SU-DHL-6 (cell line): ENCODE results near the gene ACP2.

Source experiments
- H2AFZ ChIP-seq: fragments of 200-600 bp; sonication (generic); 2 replicates; pipeline ENCODE4 v1.6.1; 2014; ENCODE audit warnings: low read depth, mild to moderate bottlenecking, moderate library complexity, mixed read lengths, antibody characterized with exemption, low read length; ENCODE audit not compliant: severe bottlenecking
- H3F3A ChIP-seq: fragments of 200-600 bp; shearing (Covaris generic); 2 replicates; pipeline ENCODE4 v1.6.0; 2016; ENCODE audit warnings: antibody characterized with exemption, mild to moderate bottlenecking; ENCODE audit not compliant: insufficient read depth
- H3K27ac ChIP-seq: fragments of 200-600 bp; sonication (generic); 2 replicates; pipeline ENCODE4 v1.5.1; 2016; ENCODE audit warnings: low read depth, mild to moderate bottlenecking, low read length, moderate library complexity, mixed read lengths
- H3K27me3 ChIP-seq: fragments of 200-600 bp; sonication (generic), shearing (Covaris generic); 2 replicates; pipeline ENCODE4 v1.6.0; 2014; ENCODE audit warnings: mild to moderate bottlenecking, low read length
- H3K36me3 ChIP-seq: fragments of 200-600 bp; sonication (generic); 2 replicates; pipeline ENCODE4 v1.6.1; 2014; ENCODE audit warnings: mild to moderate bottlenecking, low read length, mixed read lengths
- H3K4me2 ChIP-seq: fragments of 300-600, 200-600 bp; shearing (Covaris generic), sonication (generic); 2 replicates; pipeline ENCODE4 v1.6.0; 2014; ENCODE audit warnings: low read length, low read depth, mild to moderate bottlenecking; ENCODE audit not compliant: poor library complexity, severe bottlenecking
- H3K4me3 ChIP-seq: fragments of 200-600 bp; sonication (generic); 2 replicates; pipeline ENCODE4 v1.5.1; 2014; ENCODE audit warnings: antibody characterized with exemption, low read length, mild to moderate bottlenecking, mixed read lengths; ENCODE audit not compliant: insufficient read depth, poor library complexity, severe bottlenecking
- H3K79me2 ChIP-seq: fragments of 200-600 bp; sonication (generic); 2 replicates; pipeline ENCODE4 v1.6.1; 2014; ENCODE audit warnings: mild to moderate bottlenecking, low read length, moderate library complexity; ENCODE audit not compliant: insufficient read depth
- H3K9ac ChIP-seq: fragments of 200-600 bp; sonication (generic); 2 replicates; pipeline ENCODE4 v1.7.0; 2014; ENCODE audit warnings: mild to moderate bottlenecking, low read length
- H3K9me2 ChIP-seq: fragments of 200-600 bp; sonication (generic); replicated peaks from 2 replicates; pipeline ENCODE4 v1.6.1; 2014; ENCODE audit warnings: low read length; ENCODE audit not compliant: insufficient read depth
- H3K9me3 ChIP-seq: fragments of 200-600 bp; sonication (generic); 2 replicates; pipeline ENCODE4 v1.6.1; 2014; ENCODE audit warnings: low read length, mixed read lengths; ENCODE audit not compliant: insufficient read depth
- H4K20me1 ChIP-seq: fragments of 200-600 bp; sonication (generic); 2 replicates; pipeline ENCODE4 v1.6.1; 2014; ENCODE audit warnings: low read depth, mild to moderate bottlenecking, antibody characterized with exemption, low read length, moderate library complexity, mixed read lengths
- CTCF ChIP-seq: fragments of 200-600 bp; sonication (generic); IDR thresholded peaks from one replicate; pipeline ENCODE4 v1.5.1; 2017; ENCODE audit warnings: antibody characterized with exemption, mild to moderate bottlenecking, low read length, moderate library complexity; ENCODE audit not compliant: insufficient read depth, poor library complexity, severe bottlenecking
- EZH2phosphoT487 ChIP-seq: fragments of 200-600 bp; sonication (generic), shearing (Covaris generic); conservative IDR thresholded peaks from 2 replicates; pipeline ENCODE4 v1.6.1; 2018; ENCODE audit warnings: mild to moderate bottlenecking, antibody characterized with exemption, low read length, moderate library complexity, mixed read lengths

The ACP2 gene

GRCh38 chr11:47289856-47290255 lies 41.2 kb upstream of the ACP2 start:
- H3K36me3 ChIP-seq = 0 out of 2 replicates have a peak, but pooled peaks cover 5% of the 10 kb centered on the region
- no peak overlapping the region for H3K4me3 ChIP-seq
- H3F3A ChIP-seq = no peaks in the 10 kb centered on the region
- H4K20me1 ChIP-seq = no peaks in the 10 kb centered on the region
- no peak overlapping the region for H3K4me2 ChIP-seq
- no peaks in the 10 kb centered on the region for H3K9me2 ChIP-seq
- H3K9ac ChIP-seq = no peak overlapping the region
- H3K79me2 ChIP-seq = no peaks in the 10 kb centered on the region
- TF ChIP-seq CTCF (no peak), EZH2phosphoT487 (no peak)
- H3K27ac ChIP-seq = no peak overlapping the region
- H2AFZ ChIP-seq = no peak overlapping the region
- H3K9me3 ChIP-seq = no peaks in the 10 kb centered on the region
- H3K27me3 ChIP-seq = no peaks in the 10 kb centered on the region

GRCh38 chr11:47288066-47288465 lies 39.5 kb upstream of the ACP2 start:
- TF ChIP-seq EZH2phosphoT487 (no peak), CTCF (no peak)
- Histone ChIP-seq H3F3A (no peaks in the 10 kb centered on the region), H3K79me2 (no peaks in the 10 kb centered on the region), H3K27me3 (no peaks in the 10 kb centered on the region), H3K27ac (no peak overlapping the region), H3K4me2 (no peak overlapping the region), H4K20me1 (no peaks in the 10 kb centered on the region), H3K36me3 (0 out of 2 replicates have a peak, but pooled peaks cover 5% of the 10 kb centered on the region), H2AFZ (no peak overlapping the region), H3K9ac (no peak overlapping the region), H3K4me3 (no peak overlapping the region), H3K9me2 (no peaks in the 10 kb centered on the region), H3K9me3 (no peaks in the 10 kb centered on the region)

- no peak overlapping the region for H3K4me3 ChIP-seq
- H3K9ac ChIP-seq = no peak overlapping the region
- H3K4me2 ChIP-seq = no peak overlapping the region
- H3K79me2 ChIP-seq = no peaks in the 10 kb centered on the region
- H3K9me3 ChIP-seq = no peaks in the 10 kb centered on the region
- H3K9me2 ChIP-seq = no peaks in the 10 kb centered on the region
- H3K36me3 ChIP-seq = peaks cover 4% of the 10 kb centered on the region; the same call in 1 of the 2 replicates
- H2AFZ ChIP-seq = no peak overlapping the region
- H3F3A ChIP-seq = no peaks in the 10 kb centered on the region
- no peak overlapping the region for H3K27ac ChIP-seq
- no peaks in the 10 kb centered on the region for H3K27me3 ChIP-seq
- H4K20me1 ChIP-seq = no peaks in the 10 kb centered on the region
- TF ChIP-seq EZH2phosphoT487 (no peak), CTCF (no peak)
Observed at GRCh38 chr11:47285969-47286770, 37.6 kb upstream of the ACP2 start.
